ENCODE measurements around the gene AP5B1. TPM values are rescaled to one million over a fixed set of nuclear protein-coding genes. Genes with fewer than 3 reads are reported as not detected.
A peak's percentile ranks its signal among the peaks of the same experiment; 100 is the strongest.

AP5B1 gene
- total and polyA plus RNA-seq, 2 of the 8 experiments (the other 6 are each of a cell fraction or from before 2014, with no cell fraction given), result 7.6 to 10.0 TPM

DNA sequence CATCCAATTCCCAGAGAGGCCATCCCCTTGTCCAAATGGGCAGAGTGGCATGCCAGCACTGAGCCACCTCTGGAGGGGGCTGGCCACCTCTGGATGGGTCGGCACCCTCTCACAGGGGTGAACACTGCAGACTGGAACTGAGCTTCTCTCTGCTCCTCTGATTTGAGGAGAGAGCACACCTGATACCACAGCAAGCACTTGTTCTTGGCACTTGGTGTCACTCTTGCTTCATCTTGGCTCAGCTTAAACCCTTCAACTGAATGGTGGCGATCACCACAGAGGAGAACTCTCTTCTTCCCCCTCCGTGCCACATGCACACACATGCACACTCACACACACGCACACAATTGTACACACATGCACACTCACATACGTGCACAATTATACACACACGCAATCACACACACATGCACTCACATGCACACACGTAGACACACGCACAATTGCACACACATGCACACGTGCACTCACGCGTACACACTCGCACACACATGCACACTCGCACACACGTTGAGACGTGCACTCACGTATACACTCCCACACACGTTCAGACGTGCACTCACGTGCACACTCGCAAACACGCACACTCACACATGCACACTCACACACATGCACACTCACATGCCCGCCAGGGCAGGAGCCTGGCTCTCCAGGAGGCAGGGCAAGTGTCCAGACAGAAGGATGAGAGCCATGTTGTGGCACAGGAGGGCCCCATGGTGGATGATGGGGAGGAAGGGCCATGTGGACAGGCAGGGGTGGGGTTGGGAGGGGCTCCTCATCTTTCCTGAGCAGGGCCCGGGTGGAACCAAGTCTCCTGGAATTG is 29.5 kb upstream of the AP5B1 start (continued):
- TF ChIP-seq CHD7 (IDR thresholded peaks at IDR 0.05; ENCODE audit: insufficient replicate concordance, low read length) (no peak), CTCF (IDR thresholded peaks at IDR 0.05; ENCODE audit: control extremely low read depth in 1 of 3, insufficient read depth in 1 of 3, low read depth in 1 of 3, low read length in 3 of 3) (0 out of 4 replicates have a peak, but pooled peaks of 1 of the 3 experiments have one; percentile 20), CHD1 (IDR thresholded peaks at IDR 0.05; ENCODE audit: low read depth, low read length) (no peak)
- TF ChIP-seq, protein P1, sequence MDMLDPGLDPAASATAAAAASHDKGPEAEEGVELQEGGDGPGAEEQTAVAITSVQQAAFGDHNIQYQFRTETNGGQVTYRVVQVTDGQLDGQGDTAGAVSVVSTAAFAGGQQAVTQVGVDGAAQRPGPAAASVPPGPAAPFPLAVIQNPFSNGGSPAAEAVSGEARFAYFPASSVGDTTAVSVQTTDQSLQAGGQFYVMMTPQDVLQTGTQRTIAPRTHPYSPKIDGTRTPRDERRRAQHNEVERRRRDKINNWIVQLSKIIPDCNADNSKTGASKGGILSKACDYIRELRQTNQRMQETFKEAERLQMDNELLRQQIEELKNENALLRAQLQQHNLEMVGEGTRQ (IDR thresholded peaks at IDR 0.05; ENCODE audit: low read length), result no peak
- TF ChIP-seq, protein P2, sequence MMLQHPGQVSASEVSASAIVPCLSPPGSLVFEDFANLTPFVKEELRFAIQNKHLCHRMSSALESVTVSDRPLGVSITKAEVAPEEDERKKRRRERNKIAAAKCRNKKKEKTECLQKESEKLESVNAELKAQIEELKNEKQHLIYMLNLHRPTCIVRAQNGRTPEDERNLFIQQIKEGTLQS (IDR thresholded peaks at IDR 0.05; ENCODE audit: insufficient read depth, low read depth, low read length), result no peak
